Naive thymus-derived CD4-positive, alpha-beta T cell (primary cell): Measurements from ENCODE around the gene TRAP1. TPM values are rescaled to one million over a fixed set of nuclear protein-coding genes. Genes with fewer than 3 reads are reported as not detected.
A peak's percentile ranks its signal among the peaks of the same experiment; 100 is the strongest.

Source experiments
- ATAC-seq: fragments of 150-1000 bp; cut with Tn5 transposase; 2 replicates; pipeline ENCODE4 v1.10.0; 2021; ENCODE audit warnings: mild to moderate bottlenecking, moderate library complexity
- CTCF ChIA-PET: fragments of 350-600 bp; sonication (Branson Sonifier 250); formaldehyde crosslinking; loops from one replicate; lab custom pipeline; 2021; ENCODE audit warnings: antibody characterized with exemption; lab: Charles Lee
- POLR2A ChIA-PET: fragments of 350-600 bp; sonication (Branson Sonifier 250); formaldehyde crosslinking; loops from one replicate; lab custom pipeline; 2021; ENCODE audit warnings: antibody characterized with exemption, inconsistent platforms; lab: Charles Lee
- DNase-seq, 9 donors: peaks; one replicate each; pipeline versions ENCODE4 v3.0.0 to v3.0.0-alpha.2; 2020 to 2022; ENCODE audit warnings: mixed read lengths in 1 of 9
- H3K27ac ChIP-seq: one replicate; pipeline ENCODE4 v1.7.0; 2013; ENCODE audit warnings: mild to moderate bottlenecking, low read depth, low read length, moderate library complexity
- H3K27me3 ChIP-seq, 2 donors: one replicate each; pipeline ENCODE4 v1.7.0; 2013; ENCODE audit warnings: low read length in 2 of 2, mild to moderate bottlenecking in 2 of 2, moderate library complexity in 2 of 2; ENCODE audit not compliant: control insufficient read depth in 2 of 2, insufficient read depth in 2 of 2
- H3K36me3 ChIP-seq, 3 experiments: 1 replicate in 2 of 3; 2 replicates in 1 of 3; pipeline ENCODE4 v1.7.0; 2013; ENCODE audit warnings: low read length in 3 of 3, mild to moderate bottlenecking in 3 of 3, moderate library complexity in 1 of 3; ENCODE audit not compliant: insufficient read depth in 3 of 3, control insufficient read depth in 2 of 3
- H3K4me1 ChIP-seq, 2 donors: one replicate each; pipeline ENCODE4 v1.7.0; 2013; ENCODE audit warnings: low read length in 2 of 2, mild to moderate bottlenecking in 2 of 2, moderate library complexity in 1 of 2; ENCODE audit not compliant: control insufficient read depth in 2 of 2, insufficient read depth in 2 of 2
- H3K4me3 ChIP-seq: 2 replicates; pipeline ENCODE4 v1.7.0; 2013; ENCODE audit warnings: mild to moderate bottlenecking, low read length
- H3K9me3 ChIP-seq, 3 experiments: 1 replicate in 2 of 3; 2 replicates in 1 of 3; pipeline ENCODE4 v1.7.0; 2013; ENCODE audit warnings: low read length in 3 of 3; ENCODE audit not compliant: control insufficient read depth in 2 of 3
- H3K27ac Mint-ChIP-seq, 9 donors: one replicate each; pipeline ENCODE4 v1.8.0; 2020 to 2022; ENCODE audit warnings: mixed read lengths in 9 of 9, mild to moderate bottlenecking in 8 of 9, moderate library complexity in 5 of 9, inconsistent platforms in 2 of 9
- H3K27me3 Mint-ChIP-seq, 5 donors: one replicate each; pipeline ENCODE4 v1.8.0; 2021 to 2022; ENCODE audit warnings: mixed read lengths in 5 of 5, mild to moderate bottlenecking in 1 of 5
- H3K36me3 Mint-ChIP-seq, 5 donors: one replicate each; pipeline ENCODE4 v1.8.0; 2020 to 2022; ENCODE audit warnings: mixed read lengths in 5 of 5, mild to moderate bottlenecking in 3 of 5, inconsistent platforms in 1 of 5
- H3K4me1 Mint-ChIP-seq, 7 donors: one replicate each; pipeline ENCODE4 v1.8.0; 2020 to 2022; ENCODE audit warnings: mixed read lengths in 7 of 7, mild to moderate bottlenecking in 3 of 7, inconsistent platforms in 1 of 7
- H3K4me3 Mint-ChIP-seq, 10 donors: one replicate each; pipeline ENCODE4 v1.8.0; 2020 to 2022; ENCODE audit warnings: mild to moderate bottlenecking in 10 of 10, mixed read lengths in 10 of 10, moderate library complexity in 6 of 10, inconsistent platforms in 2 of 10
- H3K9me3 Mint-ChIP-seq, 11 donors: one replicate each; pipeline ENCODE4 v1.8.0; 2020 to 2022; ENCODE audit warnings: mixed read lengths in 11 of 11, mild to moderate bottlenecking in 4 of 11, inconsistent platforms in 1 of 11, moderate library complexity in 1 of 11
- intact Hi-C, 2 donors: fragments of 100-400 bp; cut with micrococcal nuclease; formaldehyde crosslinking; loops; one replicate each; pipeline ENCODE4 v1.15.1; 2023
- polyA plus RNA-seq, 2 donors: library from polyadenylated mRNA; unstranded; fragments of 300-500 nt; fragmentation: Illumina TruSeq; gene quantifications; one replicate each; pipeline ENCODE4 v1.2.3, GENCODE V29; 2021
- total RNA-seq, 6 experiments: library from RNA in 5 of 6; stranded (reverse) in 5 of 6; gene quantifications; 1 replicate in 5 of 6; 2 replicates in 1 of 6; pipeline ENCODE4 v1.2.3 and lab custom pipeline; 2021 to 2026

The TRAP1 gene
- total and polyA plus RNA-seq, 7 experiments from 2014 or later, result 59.6 to 138 (median 123) TPM

GRCh38 chr16:3640632-3641501, 76.5 kb downstream of the TRAP1 start:
- no peak overlapping the region for H3K27ac ChIP-seq
- POLR2A ChIA-PET, result interaction anchor here (0.6 kb wide), 1 partner anchor 484 kb away, joined by 6 read pairs; no protein-coding TSS in a partner anchor
- CTCF ChIA-PET, result no interaction called here
- no peaks in the 10 kb centered on the region for H3K27me3 ChIP-seq
- Mint-ChIP-seq H3K4me1 (peaks cover 23 to 39% (median 31%) of the 10 kb centered on the region in 7 donors), H3K4me3 (no peak overlapping the region), H3K9me3 (no peaks in the 10 kb centered on the region), H3K27me3 (no peaks in the 10 kb centered on the region), H3K27ac (no peak overlapping the region), H3K36me3 (peaks cover 0 to 14% (median 7%) of the 10 kb centered on the region in 5 donors)
- peaks cover 4 to 13% of the 10 kb centered on the region in 2 donors for H3K4me1 ChIP-seq
- DNase-seq (no peak), ATAC-seq (no peak)
- intact Hi-C loops, result no loop called here
- H3K9me3 ChIP-seq, result no peaks in the 10 kb centered on the region
- H3K36me3 ChIP-seq, result peaks cover 0 to 41% (median 3%) of the 10 kb centered on the region in 3 experiments
- no peak overlapping the region for H3K4me3 ChIP-seq

GRCh38 chr16:3640207-3640606, 77.1 kb downstream of the TRAP1 start:
- CTCF ChIA-PET, result no interaction called here
- Histone ChIP-seq H3K4me3 (no peak overlapping the region), H3K4me1 (peaks cover 4 to 13% of the 10 kb centered on the region in 2 donors), H3K27me3 (no peaks in the 10 kb centered on the region), H3K27ac (no peak overlapping the region), H3K9me3 (no peaks in the 10 kb centered on the region), H3K36me3 (peaks cover 0 to 35% (median 3%) of the 10 kb centered on the region in 3 experiments)
- no peaks in the 10 kb centered on the region for H3K9me3 Mint-ChIP-seq
- no peak overlapping the region for H3K4me3 Mint-ChIP-seq
- no peaks in the 10 kb centered on the region for H3K27me3 Mint-ChIP-seq
- peak overlapping the region in 1 of 9 donors; percentile 22 for H3K27ac Mint-ChIP-seq
- peaks cover 0 to 19% (median 8%) of the 10 kb centered on the region in 5 donors for H3K36me3 Mint-ChIP-seq
- POLR2A ChIA-PET, result no interaction called here
- intact Hi-C loops, result no loop called here
- H3K4me1 Mint-ChIP-seq, result peaks cover 28 to 46% (median 37%) of the 10 kb centered on the region in 7 donors
- ATAC-seq (no peak), DNase-seq (no peak)

DNA sequence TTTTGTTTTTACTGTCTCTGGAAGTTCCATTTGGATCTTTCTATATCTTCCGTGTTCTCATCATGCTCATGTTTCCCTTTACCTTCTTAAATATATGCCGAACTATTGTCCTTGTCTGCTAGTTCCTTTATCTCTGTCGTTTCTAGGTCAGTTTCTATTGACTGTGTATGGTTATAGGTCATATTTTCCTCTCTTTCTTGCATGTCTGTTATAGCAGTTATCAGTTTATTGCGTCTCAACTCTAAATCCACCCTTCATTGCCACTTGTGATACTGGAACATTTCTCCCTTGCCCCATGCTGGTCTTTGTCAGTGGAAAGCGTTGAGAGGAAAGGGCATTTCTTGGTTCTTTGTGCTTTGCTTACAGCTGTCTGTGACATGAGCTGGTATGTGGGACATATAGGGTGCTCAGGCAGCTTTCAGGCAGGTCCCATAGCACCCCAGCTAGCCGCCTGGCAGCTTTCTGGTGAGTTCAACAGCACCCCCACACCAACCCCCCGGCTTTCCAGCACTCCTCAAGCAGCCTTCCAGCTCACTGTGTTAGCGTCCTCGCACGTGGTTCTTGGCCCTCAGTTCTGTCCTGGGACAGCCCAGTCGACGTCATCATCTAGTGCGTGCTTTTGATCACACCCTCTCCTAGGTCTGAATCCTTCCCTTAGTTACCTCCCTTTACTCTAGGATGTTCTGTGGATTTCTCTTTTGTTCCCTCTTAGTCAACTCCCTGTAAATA, 78.2 kb downstream of the TRAP1 start:
- no peaks in the 10 kb centered on the region for H3K9me3 ChIP-seq
- H3K4me1 ChIP-seq, result peaks cover 4 to 13% of the 10 kb centered on the region in 2 donors
- H3K27ac ChIP-seq, result no peak overlapping the region
- Mint-ChIP-seq H3K4me3 (peak overlapping the region in 1 of 10 donors; percentile 18), H3K27me3 (no peaks in the 10 kb centered on the region), H3K27ac (peak overlapping the region in 4 of 9 donors; percentile 5 to 75 (median 40)), H3K36me3 (peaks cover 0 to 19% (median 8%) of the 10 kb centered on the region in 5 donors), H3K9me3 (no peaks in the 10 kb centered on the region), H3K4me1 (peaks cover 28 to 47% (median 37%) of the 10 kb centered on the region in 7 donors)
- intact Hi-C loops, result no loop called here
- POLR2A ChIA-PET, result interaction anchor here (1.1 kb wide), 1 partner anchor 17 kb away, joined by 3 read pairs; no protein-coding TSS in a partner anchor
- ATAC-seq (no peak), DNase-seq (no peak)
- CTCF ChIA-PET, result interaction anchor here (0.6 kb wide), 1 partner anchor 1154 kb away, joined by 3 read pairs; no protein-coding TSS in a partner anchor
- no peaks in the 10 kb centered on the region for H3K27me3 ChIP-seq
- H3K36me3 ChIP-seq, result peaks cover 0 to 30% (median 3%) of the 10 kb centered on the region in 3 experiments
- no peak overlapping the region for H3K4me3 ChIP-seq

DNA sequence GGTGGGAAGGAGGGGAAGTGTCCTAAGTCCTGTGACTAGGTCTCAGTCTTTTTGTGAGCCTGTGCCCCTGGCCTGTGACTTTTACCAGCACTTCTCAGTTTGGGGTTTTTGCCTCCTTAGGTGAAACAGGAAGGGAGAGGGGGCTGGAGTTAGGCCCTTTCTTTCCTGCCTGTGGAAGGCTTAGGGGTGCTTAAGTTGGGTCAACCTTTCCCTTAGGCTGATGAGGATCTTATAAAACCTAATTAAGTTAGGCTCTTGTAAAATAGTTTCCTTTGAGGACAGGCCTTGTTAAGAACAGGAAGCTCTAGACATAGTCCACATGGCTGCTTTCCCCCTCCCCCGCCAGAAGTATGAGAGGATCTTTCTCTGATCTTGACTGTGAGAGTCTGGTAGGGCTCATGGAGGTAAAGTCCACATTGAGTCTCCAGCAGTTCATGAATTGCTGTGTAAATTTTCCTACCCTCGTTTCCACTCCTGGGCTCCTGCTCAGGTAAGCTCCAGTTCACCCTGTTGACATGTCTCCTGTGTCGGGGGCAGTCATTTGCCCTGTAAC, 79.9 kb downstream of the TRAP1 start:
- no peaks in the 10 kb centered on the region for H3K9me3 ChIP-seq
- H3K27ac ChIP-seq, result peak overlapping the region; percentile 59
- H3K27me3 ChIP-seq, result no peaks in the 10 kb centered on the region
- H3K4me1 ChIP-seq, result peaks cover 4 to 13% of the 10 kb centered on the region in 2 donors
- peaks cover 28 to 51% (median 39%) of the 10 kb centered on the region in 7 donors for H3K4me1 Mint-ChIP-seq
- POLR2A ChIA-PET, result interaction anchor here (0.6 to 1.2 kb wide), 4 partner anchors 26 to 136 kb away, joined by 3 to 7 read pairs (median 4); partner anchors contain the start of gene SLX4
- no peaks in the 10 kb centered on the region for H3K9me3 Mint-ChIP-seq
- H3K36me3 ChIP-seq, result peaks cover 0 to 20% (median 0%) of the 10 kb centered on the region in 3 experiments
- peaks cover 0 to 18% (median 8%) of the 10 kb centered on the region in 5 donors for H3K36me3 Mint-ChIP-seq
- CTCF ChIA-PET, result interaction anchor here (0.7 to 1.3 kb wide), 3 partner anchors 11 to 114 kb away, joined by 3 to 6 read pairs (median 3); no protein-coding TSS in a partner anchor
- DNase-seq (peak in 7 of 9 donors; percentile 25 to 56 (median 46)), ATAC-seq (peak; percentile 72)
- peak overlapping the region; percentile 21 to 66 (median 53) for H3K4me3 Mint-ChIP-seq
- intact Hi-C loops, result loop anchor here in 1 of 2 donors (1.0 kb wide), 1 partner anchor 26 kb away; the partner anchor contains the start of gene SLX4
- H3K4me3 ChIP-seq, result no peak overlapping the region
- no peaks in the 10 kb centered on the region for H3K27me3 Mint-ChIP-seq
- peak overlapping the region; percentile 79 to 93 (median 86) for H3K27ac Mint-ChIP-seq

- Mint-ChIP-seq H3K27ac (peak overlapping the region; percentile 54 to 89 (median 80)), H3K9me3 (no peaks in the 10 kb centered on the region), H3K4me3 (peak overlapping the region in 9 of 10 donors; percentile 16 to 64 (median 45)), H3K4me1 (peaks cover 29 to 49% (median 40%) of the 10 kb centered on the region in 7 donors), H3K36me3 (peaks cover 0 to 8% (median 0%) of the 10 kb centered on the region in 5 donors), H3K27me3 (no peaks in the 10 kb centered on the region)
- ChIA-PET POLR2A (interaction anchor here (0.6 to 1.4 kb wide), 6 partner anchors 14 to 182 kb away, joined by 3 to 8 read pairs (median 3); partner anchors contain the start of gene SLX4), CTCF (interaction anchor here (0.6 to 1.1 kb wide), 3 partner anchors 12 to 151 kb away, joined by 3 to 6 read pairs (median 4); no protein-coding TSS in a partner anchor)
- no peaks in the 10 kb centered on the region for H3K36me3 ChIP-seq
- H3K4me3 ChIP-seq, result no peak overlapping the region
- intact Hi-C loops, result loop anchor here (1.0 to 5.0 kb wide), 3 partner anchors 36 to 91 kb away; partner anchors contain the start of gene TRAP1 (in 1 of the 2)
- H3K9me3 ChIP-seq, result no peaks in the 10 kb centered on the region
- no peaks in the 10 kb centered on the region for H3K27me3 ChIP-seq
- peak in 6 of 9 donors; percentile 3 to 50 (median 31) for DNase-seq
- ATAC-seq, result peak; percentile 91
- H3K4me1 ChIP-seq, result peaks cover 14 to 20% of the 10 kb centered on the region in 2 donors
- peak overlapping the region; percentile 6 for H3K27ac ChIP-seq
Measured at GRCh38 chr16:3625911-3626732, 91.2 kb downstream of the TRAP1 start.
